ENCODE results near the gene RASGEF1C.

The RASGEF1C gene

DNA sequence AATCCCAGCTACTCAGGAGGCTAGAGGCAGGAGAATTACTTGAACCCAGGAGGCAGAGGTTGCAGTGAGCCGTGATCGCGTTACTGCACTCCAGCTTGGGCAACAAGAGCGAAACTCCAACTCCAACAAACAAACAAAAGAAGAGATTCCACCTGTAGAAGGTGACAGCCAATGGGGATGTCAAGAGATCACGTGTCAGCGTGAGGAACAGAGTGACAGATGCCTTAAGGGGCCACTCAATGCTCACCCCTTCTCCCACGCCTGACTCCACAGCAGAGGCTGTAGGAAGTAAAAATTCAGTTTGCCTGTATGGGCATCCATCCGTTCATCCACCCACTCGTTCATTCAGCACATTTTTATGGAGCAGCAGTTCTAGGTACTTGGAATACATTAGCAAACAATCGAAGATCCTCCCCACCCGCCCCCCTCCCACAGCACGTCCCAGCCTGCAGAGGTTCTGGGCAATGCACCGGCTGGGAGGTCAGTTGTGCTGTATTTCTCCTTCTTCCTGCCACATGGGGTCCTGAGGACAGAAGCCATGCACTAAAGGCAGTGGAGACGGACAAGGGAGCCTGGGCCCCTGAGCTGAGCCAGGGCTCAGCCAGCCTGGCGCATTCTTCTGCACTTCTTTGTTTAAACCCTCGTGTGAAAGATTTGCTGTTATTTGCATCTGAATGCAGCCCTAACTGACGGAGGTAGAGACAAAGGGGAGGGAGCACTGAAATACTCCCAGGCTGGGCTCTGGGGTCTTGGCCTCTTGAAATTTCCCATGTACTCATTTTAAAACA lies 126.2 kb downstream of the RASGEF1C start:
- Histone ChIP-seq H3K9me3 (ENCODE audit: control insufficient read depth, insufficient read depth, low read depth, low read length) (no peaks in the 10 kb centered on the region), H3K36me3 (ENCODE audit: control insufficient read depth in 2 of 2, insufficient read depth in 1 of 2, low read length in 2 of 2) (no peaks in the 10 kb centered on the region), H3K4me1 (ENCODE audit: control insufficient read depth, insufficient read depth, low read length) (no peaks in the 10 kb centered on the region), H3K27ac (ENCODE audit: extremely low read depth, low read depth, low read length) (no peak overlapping the region), H3K4me3 (ENCODE audit: low read depth, low read length) (no peak overlapping the region)
- POLR2A ChIA-PET: no interaction called here
- TF ChIP-seq ZFHX2 (tag by site-specific recombination; conservative IDR thresholded peaks at IDR 0.05) (peak; percentile 63), ZNF580 (tag by site-specific recombination; IDR thresholded peaks at IDR 0.05) (no peak), TRIM28 (IDR thresholded peaks at IDR 0.05; ENCODE audit: borderline replicate concordance, low read length) (no peak), EGR2 (tag by site-specific recombination; IDR thresholded peaks at IDR 0.05; ENCODE audit: low read depth) (peak; percentile 85)
- CTCF ChIA-PET: no interaction called here

DNA sequence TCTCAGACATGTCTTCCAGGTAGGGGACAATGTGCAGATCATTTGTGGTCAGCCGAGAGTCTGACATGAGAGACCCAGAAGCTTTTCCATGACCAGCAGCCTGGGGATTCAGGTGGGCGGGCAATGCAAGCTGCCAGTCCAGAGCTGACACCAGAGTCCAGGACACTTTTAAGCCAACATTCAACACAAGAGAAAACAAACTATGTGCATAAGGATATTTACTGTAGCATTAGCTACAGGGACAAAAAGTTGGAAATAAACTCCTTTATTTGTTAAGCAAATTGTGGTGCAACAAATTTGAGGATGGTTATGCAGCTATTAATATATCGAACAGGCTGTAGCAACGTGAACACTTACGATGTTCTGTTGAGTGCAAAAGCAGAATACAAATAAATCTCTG lies 127.5 kb downstream of the RASGEF1C start:
- Histone ChIP-seq H3K4me3 (ENCODE audit: low read depth, low read length) (no peak overlapping the region), H3K27ac (ENCODE audit: extremely low read depth, low read depth, low read length) (no peak overlapping the region), H3K9me3 (ENCODE audit: control insufficient read depth, insufficient read depth, low read depth, low read length) (no peaks in the 10 kb centered on the region), H3K36me3 (ENCODE audit: control insufficient read depth in 2 of 2, insufficient read depth in 1 of 2, low read length in 2 of 2) (no peaks in the 10 kb centered on the region), H3K4me1 (ENCODE audit: control insufficient read depth, insufficient read depth, low read length) (no peaks in the 10 kb centered on the region)
- ChIA-PET CTCF (interaction anchor here (0.8 kb wide), 1 partner anchor 17 kb away, joined by 3 read pairs; no protein-coding TSS in a partner anchor), POLR2A (no interaction called here)
- TF ChIP-seq AEBP2 (tag by site-specific recombination; IDR thresholded peaks at IDR 0.05; ENCODE audit: borderline replicate concordance): no peak
- no peak for TF ChIP-seq ZNF843 (tag by site-specific recombination; IDR thresholded peaks at IDR 0.05)
- TF ChIP-seq ZNF133 (tag by site-specific recombination; IDR thresholded peaks at IDR 0.05): no peak
- no peak for TF ChIP-seq ZNF544 (tag by site-specific recombination; IDR thresholded peaks at IDR 0.05)
- TF ChIP-seq ZNF473 (tag by site-specific recombination; IDR thresholded peaks at IDR 0.05): no peak
- no peak for TF ChIP-seq SP2 (tag by site-specific recombination; IDR thresholded peaks at IDR 0.05)
- no peak for TF ChIP-seq ZBTB48 (tag by site-specific recombination; IDR thresholded peaks at IDR 0.05)
- TF ChIP-seq ZNF426 (tag by site-specific recombination; IDR thresholded peaks at IDR 0.05): no peak
- TF ChIP-seq ZSCAN30 (tag by site-specific recombination; IDR thresholded peaks at IDR 0.05): no peak
- no peak for TF ChIP-seq ZNF24 (tag by site-specific recombination; IDR thresholded peaks at IDR 0.05)
- TF ChIP-seq REST (tag by site-specific recombination; IDR thresholded peaks at IDR 0.05): no peak
- no peak for TF ChIP-seq ZNF837 (tag by site-specific recombination; IDR thresholded peaks at IDR 0.05)
- TF ChIP-seq ZNF629 (tag by site-specific recombination; IDR thresholded peaks at IDR 0.05): no peak
- no peak for TF ChIP-seq KLF16 (tag by site-specific recombination; IDR thresholded peaks at IDR 0.05)
- no peak for TF ChIP-seq GFI1B (tag by site-specific recombination; IDR thresholded peaks at IDR 0.05)
- no peak for TF ChIP-seq ZNF211 (tag by site-specific recombination; IDR thresholded peaks at IDR 0.05; ENCODE audit: low read depth)
- TF ChIP-seq ZNF112 (tag by site-specific recombination; IDR thresholded peaks at IDR 0.05): no peak
- TF ChIP-seq SETDB1 (IDR thresholded peaks at IDR 0.05; ENCODE audit: insufficient read length, low read length): no peak
- no peak for TF ChIP-seq ZNF274 (IDR thresholded peaks at IDR 0.05; ENCODE audit: low read length)
- no peak for TF ChIP-seq ZNF274 (tag by site-specific recombination; IDR thresholded peaks at IDR 0.05; ENCODE audit: borderline replicate concordance)
- no peak for TF ChIP-seq ZNF561 (tag by site-specific recombination; IDR thresholded peaks at IDR 0.05; ENCODE audit: borderline replicate concordance)
